Measurements from ENCODE around the gene MAP1B. TPM values are rescaled to one million over a fixed set of nuclear protein-coding genes. Genes with fewer than 3 reads are reported as not detected.

Gene MAP1B
- total RNA-seq, 1 donor from 2014 or later: 0.36 TPM

- intact Hi-C loops (cut with micrococcal nuclease): no loop called here
Measured at GRCh38 chr5:72188166-72188565, 80.9 kb downstream of the MAP1B start.

GRCh38 chr5:72189146-72189545, 81.9 kb downstream of the MAP1B start:
- intact Hi-C loops (cut with micrococcal nuclease): no loop called here

GRCh38 chr5:72191404-72191803, 84.1 kb downstream of the MAP1B start:
- intact Hi-C loops (cut with micrococcal nuclease): no loop called here

- intact Hi-C loops (cut with micrococcal nuclease): no loop called here
Measured at GRCh38 chr5:72194846-72195245, 87.6 kb downstream of the MAP1B start.

- intact Hi-C loops (cut with micrococcal nuclease): no loop called here
Measured at GRCh38 chr5:72195581-72195980, 88.3 kb downstream of the MAP1B start.

GRCh38 chr5:72197393-72197792, 90.1 kb downstream of the MAP1B start:
- intact Hi-C loops (cut with micrococcal nuclease): no loop called here

GRCh38 chr5:72199681-72200080, 92.4 kb downstream of the MAP1B start:
- intact Hi-C loops (cut with micrococcal nuclease): no loop called here

- intact Hi-C loops (cut with micrococcal nuclease): no loop called here
Measured at GRCh38 chr5:72202331-72202825, 95.1 kb downstream of the MAP1B start.

- intact Hi-C loops (cut with micrococcal nuclease): no loop called here
Measured at GRCh38 chr5:72203251-72203845, 96.1 kb downstream of the MAP1B start.

- intact Hi-C loops (cut with micrococcal nuclease): no loop called here
Measured at GRCh38 chr5:72204946-72205345, 97.7 kb downstream of the MAP1B start.

- intact Hi-C loops (cut with micrococcal nuclease): no loop called here
Measured at GRCh38 chr5:72205431-72206009, 98.2 kb downstream of the MAP1B start.

- intact Hi-C loops (cut with micrococcal nuclease): no loop called here
Measured at GRCh38 chr5:72206160-72206559, 98.9 kb downstream of the MAP1B start.

- intact Hi-C loops (cut with micrococcal nuclease): no loop called here
Measured at GRCh38 chr5:72206994-72207393, 99.7 kb downstream of the MAP1B start.

GRCh38 chr5:72208324-72208926, 101.2 kb downstream of the MAP1B start:
- intact Hi-C loops (cut with micrococcal nuclease): no loop called here

- intact Hi-C loops (cut with micrococcal nuclease): no loop called here
Measured at GRCh38 chr5:72209147-72210115, 102.2 kb downstream of the MAP1B start.

- intact Hi-C loops (cut with micrococcal nuclease): no loop called here
Measured at GRCh38 chr5:72210888-72211678, 103.8 kb downstream of the MAP1B start.

- intact Hi-C loops (cut with micrococcal nuclease): no loop called here
Measured at GRCh38 chr5:72212171-72212570, 104.9 kb downstream of the MAP1B start.

GRCh38 chr5:72213482-72213881, 106.2 kb downstream of the MAP1B start:
- intact Hi-C loops (cut with micrococcal nuclease): no loop called here

- intact Hi-C loops (cut with micrococcal nuclease): no loop called here
Measured at GRCh38 chr5:72214168-72214567, 106.9 kb downstream of the MAP1B start.

GRCh38 chr5:72216756-72217155, 109.5 kb downstream of the MAP1B start:
- intact Hi-C loops (cut with micrococcal nuclease): no loop called here

GRCh38 chr5:72221099-72221498, 113.8 kb downstream of the MAP1B start:
- intact Hi-C loops (cut with micrococcal nuclease): no loop called here

Data from T-helper 2 cell treated with Interferon-gamma antibody and Interleukin-4, amounts not matched to agents 100 ng/mL and 5 ng/mL, for 36 hours (primary cell).